Heart left ventricle (tissue), 13 donors: ENCODE measurements around the gene VCX3A.

ENCODE experiments used
- CTCF ChIP-seq, 12 donors: fragments of 200-600 bp; sonication (generic) in 4 of 12; IDR thresholded peaks; one replicate each; pipeline versions ENCODE4 v1.5.0 to v1.8.0; 2018 to 2022; ENCODE audit warnings: antibody characterized with exemption in 12 of 12, mild to moderate bottlenecking in 5 of 12
- POLR2A ChIP-seq, 2 donors: fragments of 450-650 bp; IDR thresholded peaks; one replicate each; pipeline ENCODE4 v1.6.1; 2017; ENCODE audit warnings: antibody characterized with exemption in 2 of 2, mild to moderate bottlenecking in 2 of 2, moderate library complexity in 2 of 2
- donor health status: ischemic (EF 13 %, LVEDD 7.1; RV severe dilation, severe dysfunction).
- donor health status: DM: no; HTN: yes; CAD: no.
- donor health status: DM: no; HTN: no; CAD: no.
- donor health status: ischemic (EF 25% LVEDD 6.9; RV normal size, moderate dysfunction).
- donor health status: ischemic (EF 25% LVEDD 5.7; RV mildly dilated, moderate dysfunction).
- donor health status: ischemic (EF 35%, LVEDD 5.7; RV mildly dilated, moderate dysfunction).
- donor health status: nonischemic (EF 11% LVEDD 7.7; RV severe dilation, severe dysfunction).
- donor health status: DM: yes; HTN: yes; CAD: no.
- donor health status: PGD.
- donor health status: ischemic (EF 29% LVEDD 5.4; RV normal size, mild dysfunction).
- donor health status: nonischemic (EF 23%, LVEDD 6.1; RV moderate dilation, normal function).

GRCh38 chrX:6557690-6558089 is 22.8 kb upstream of the VCX3A start:
- TF ChIP-seq CTCF (IDR thresholded peaks at IDR 0.05) = no peak
- TF ChIP-seq POLR2A (IDR thresholded peaks at IDR 0.05) = no peak
